ENCODE measurements around the gene DCTPP1. TPM values are rescaled to one million over a fixed set of nuclear protein-coding genes. Genes with fewer than 3 reads are reported as not detected.

DCTPP1 gene
- total RNA-seq, 1 experiment from 2014 or later: 111 TPM

DNA sequence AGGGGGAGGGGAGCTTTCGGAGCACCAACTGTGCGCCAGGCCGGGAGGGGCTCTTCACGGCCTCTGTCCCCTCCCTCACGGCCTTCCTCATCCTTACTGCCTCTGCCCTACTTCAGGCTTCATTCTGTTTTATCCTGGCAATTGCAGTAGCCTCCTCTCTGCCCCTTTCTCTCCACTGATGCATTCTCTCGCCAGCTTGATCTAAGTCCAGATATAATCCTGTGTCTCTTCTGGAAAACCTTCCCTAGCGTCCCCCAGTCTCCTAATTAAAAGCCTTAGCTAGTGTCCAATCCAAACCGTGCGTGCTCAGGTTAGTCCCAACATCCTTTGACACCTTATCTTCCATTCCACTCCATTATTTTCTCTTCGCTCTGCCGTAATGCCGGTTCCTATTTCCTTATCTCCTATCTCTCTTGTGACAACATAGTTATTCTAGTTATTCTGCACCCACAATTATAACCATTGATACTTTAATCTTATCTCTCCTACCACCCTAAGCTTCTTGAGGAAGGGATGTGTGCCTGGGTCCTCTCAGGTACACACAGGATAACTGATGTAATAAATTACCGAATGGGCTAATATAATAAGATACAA is 33.7 kb downstream of the DCTPP1 start:
- H3K4me3 ChIP-seq (ENCODE audit: low read depth, low read length, poor library complexity, severe bottlenecking): peak overlapping the region; percentile 94
- DNase-seq (ENCODE audit: low spot score): peak; percentile 54
- no TSS peak for BruUV-seq (replicated peaks)
- peak overlapping the region; percentile 96 for H3K27ac ChIP-seq (ENCODE audit: low read depth, low read length, poor library complexity, severe bottlenecking)
- CTCF ChIA-PET: interaction anchor here (2.3 kb wide), 1 partner anchor 13 kb away, joined by 9 read pairs; no protein-coding TSS in a partner anchor
- H3K36me3 ChIP-seq (ENCODE audit: insufficient read depth, low read length, poor library complexity, severe bottlenecking): peaks cover 10% of the 10 kb centered on the region
- H3K4me1 ChIP-seq (ENCODE audit: insufficient read depth, low read length, poor library complexity, severe bottlenecking): peaks cover 25% of the 10 kb centered on the region
- POLR2A ChIA-PET (ENCODE audit: low non-redundant PET): no interaction called here
- H3K9me3 ChIP-seq (ENCODE audit: low read depth, low read length, poor library complexity, severe bottlenecking): no peaks in the 10 kb centered on the region
- no peaks in the 10 kb centered on the region for H3K27me3 ChIP-seq (replicated peaks; ENCODE audit: insufficient read depth, low read depth, low read length, poor library complexity)
- intact Hi-C loops (cut with micrococcal nuclease; ENCODE audit: unreplicated experiment): no loop called here
- TF ChIP-seq, protein P1, sequence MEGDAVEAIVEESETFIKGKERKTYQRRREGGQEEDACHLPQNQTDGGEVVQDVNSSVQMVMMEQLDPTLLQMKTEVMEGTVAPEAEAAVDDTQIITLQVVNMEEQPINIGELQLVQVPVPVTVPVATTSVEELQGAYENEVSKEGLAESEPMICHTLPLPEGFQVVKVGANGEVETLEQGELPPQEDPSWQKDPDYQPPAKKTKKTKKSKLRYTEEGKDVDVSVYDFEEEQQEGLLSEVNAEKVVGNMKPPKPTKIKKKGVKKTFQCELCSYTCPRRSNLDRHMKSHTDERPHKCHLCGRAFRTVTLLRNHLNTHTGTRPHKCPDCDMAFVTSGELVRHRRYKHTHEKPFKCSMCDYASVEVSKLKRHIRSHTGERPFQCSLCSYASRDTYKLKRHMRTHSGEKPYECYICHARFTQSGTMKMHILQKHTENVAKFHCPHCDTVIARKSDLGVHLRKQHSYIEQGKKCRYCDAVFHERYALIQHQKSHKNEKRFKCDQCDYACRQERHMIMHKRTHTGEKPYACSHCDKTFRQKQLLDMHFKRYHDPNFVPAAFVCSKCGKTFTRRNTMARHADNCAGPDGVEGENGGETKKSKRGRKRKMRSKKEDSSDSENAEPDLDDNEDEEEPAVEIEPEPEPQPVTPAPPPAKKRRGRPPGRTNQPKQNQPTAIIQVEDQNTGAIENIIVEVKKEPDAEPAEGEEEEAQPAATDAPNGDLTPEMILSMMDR (conservative IDR thresholded peaks at IDR 0.05; ENCODE audit: low read depth, low read length): no peak
- no peak for TF ChIP-seq EZH2 (IDR thresholded peaks at IDR 0.05; ENCODE audit: borderline replicate concordance, low read depth, low read length, poor library complexity, severe bottlenecking)

DNA sequence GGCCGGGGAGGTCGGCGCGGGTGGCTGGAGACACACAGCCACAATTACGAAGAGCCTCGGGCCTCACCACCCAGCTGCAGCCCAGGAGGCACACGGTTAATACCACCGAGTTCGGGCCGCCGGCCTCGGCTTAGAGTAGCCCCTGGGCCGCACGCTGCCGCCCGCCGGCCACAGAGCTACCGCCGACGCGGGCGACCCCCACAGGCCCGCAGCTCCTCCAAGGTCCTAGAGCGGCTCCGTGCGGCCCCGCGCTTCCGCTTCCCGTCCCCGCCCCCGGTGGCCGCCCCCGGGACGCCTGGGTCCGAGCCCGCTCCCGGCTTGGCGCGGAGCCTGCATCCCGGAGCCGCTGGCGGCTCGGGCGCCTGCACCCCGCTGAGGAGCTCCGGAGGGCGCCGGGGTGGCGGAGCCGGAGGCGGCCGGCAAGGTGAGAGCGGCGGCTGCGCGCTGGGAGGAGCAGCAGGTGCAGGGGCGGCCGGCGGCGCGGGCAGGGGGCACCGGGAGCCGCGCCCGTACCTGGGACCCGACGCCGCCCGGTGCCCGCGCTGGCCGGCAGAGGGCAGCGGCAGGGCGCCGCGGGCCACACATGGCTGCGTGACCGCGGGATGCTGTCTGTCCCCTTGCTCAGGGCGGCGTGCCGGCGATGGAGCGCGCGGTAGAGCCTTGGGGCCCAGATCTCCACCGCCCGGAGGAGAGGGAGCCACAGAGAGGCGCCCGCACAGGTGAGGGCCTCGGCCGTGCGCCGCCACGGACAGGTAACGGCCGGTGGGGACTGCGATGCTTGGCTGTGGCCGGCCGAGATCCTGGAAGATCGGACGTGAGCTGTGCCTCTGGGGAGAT is 34.5 kb downstream of the DCTPP1 start, which contains the start of gene ZNF48:
TSS of gene ZNF48 (plus strand) at position 266 of the 837 bp plus-strand sequence. CDS start at position 641, 375 bp downstream.
- Histone ChIP-seq H3K4me1 (ENCODE audit: insufficient read depth, low read length, poor library complexity, severe bottlenecking) (peaks cover 20% of the 10 kb centered on the region), H3K36me3 (ENCODE audit: insufficient read depth, low read length, poor library complexity, severe bottlenecking) (peaks cover 10% of the 10 kb centered on the region), H3K27ac (ENCODE audit: low read depth, low read length, poor library complexity, severe bottlenecking) (peak within 1 kb of the TSS; percentile 96), H3K27me3 (replicated peaks; ENCODE audit: insufficient read depth, low read depth, low read length, poor library complexity) (no peaks in the 10 kb centered on the region), H3K4me3 (ENCODE audit: low read depth, low read length, poor library complexity, severe bottlenecking) (peak within 1 kb of the TSS; percentile 94), H3K9me3 (ENCODE audit: low read depth, low read length, poor library complexity, severe bottlenecking) (no peaks in the 10 kb centered on the region)
- POLR2A ChIA-PET (ENCODE audit: low non-redundant PET): interaction anchor here (0.6 kb wide), 1 partner anchor 231 kb away, joined by 3 read pairs; no protein-coding TSS in a partner anchor
- CTCF ChIA-PET: interaction anchor here (0.7 to 2.3 kb wide), 2 partner anchors 14 to 303 kb away, joined by 6 to 9 read pairs; no protein-coding TSS in a partner anchor
- no peak for TF ChIP-seq EZH2 (IDR thresholded peaks at IDR 0.05; ENCODE audit: borderline replicate concordance, low read depth, low read length, poor library complexity, severe bottlenecking)
- TF ChIP-seq, protein P1 (conservative IDR thresholded peaks at IDR 0.05; ENCODE audit: low read depth, low read length): no peak
- peak; percentile 93 for DNase-seq (ENCODE audit: low spot score)
- intact Hi-C loops (cut with micrococcal nuclease; ENCODE audit: unreplicated experiment): no loop called here
- BruUV-seq (replicated peaks): no TSS peak

DNA sequence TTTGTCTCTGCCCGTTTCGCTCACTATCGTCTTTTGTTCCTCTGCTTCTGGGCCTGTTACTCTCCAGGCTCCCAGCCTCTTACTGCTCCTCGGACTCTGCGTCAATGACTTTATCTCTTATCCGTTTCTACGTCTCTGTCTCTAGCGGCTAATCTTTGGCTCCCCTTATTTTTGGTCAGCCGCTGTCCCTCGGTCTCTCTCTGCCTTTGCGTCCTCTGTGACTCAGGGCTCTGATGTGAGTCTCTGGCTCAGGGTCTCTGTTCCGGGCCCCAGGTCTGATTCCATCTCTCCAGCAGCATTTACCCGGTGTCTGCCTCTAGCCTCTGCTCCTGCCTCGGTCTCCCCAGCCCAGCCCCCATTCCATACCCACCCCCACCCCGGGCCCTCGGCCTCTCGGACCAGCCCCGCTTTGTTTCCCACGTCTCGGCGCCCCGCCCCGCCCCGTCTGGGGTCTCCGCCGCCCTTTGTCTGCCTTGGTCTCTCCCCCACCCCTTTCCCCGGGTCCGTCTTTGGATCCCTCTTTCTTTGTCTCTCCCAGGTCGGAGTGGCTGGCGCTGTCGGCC is 35.2 kb downstream of the DCTPP1 start:
- POLR2A ChIA-PET (ENCODE audit: low non-redundant PET): interaction anchor here (0.6 kb wide), 1 partner anchor 232 kb away, joined by 3 read pairs; no protein-coding TSS in a partner anchor
- Histone ChIP-seq H3K36me3 (ENCODE audit: insufficient read depth, low read length, poor library complexity, severe bottlenecking) (peaks cover 10% of the 10 kb centered on the region), H3K27ac (ENCODE audit: low read depth, low read length, poor library complexity, severe bottlenecking) (peak overlapping the region; percentile 96), H3K4me3 (ENCODE audit: low read depth, low read length, poor library complexity, severe bottlenecking) (peak overlapping the region; percentile 94), H3K27me3 (replicated peaks; ENCODE audit: insufficient read depth, low read depth, low read length, poor library complexity) (no peaks in the 10 kb centered on the region), H3K9me3 (ENCODE audit: low read depth, low read length, poor library complexity, severe bottlenecking) (no peaks in the 10 kb centered on the region), H3K4me1 (ENCODE audit: insufficient read depth, low read length, poor library complexity, severe bottlenecking) (peaks cover 15% of the 10 kb centered on the region)
- TF ChIP-seq, protein P1 (conservative IDR thresholded peaks at IDR 0.05; ENCODE audit: low read depth, low read length): no peak
- no peak for TF ChIP-seq EZH2 (IDR thresholded peaks at IDR 0.05; ENCODE audit: borderline replicate concordance, low read depth, low read length, poor library complexity, severe bottlenecking)
- BruUV-seq (replicated peaks): no TSS peak
- intact Hi-C loops (cut with micrococcal nuclease; ENCODE audit: unreplicated experiment): no loop called here
- CTCF ChIA-PET: interaction anchor here (0.7 to 2.3 kb wide), 2 partner anchors 15 to 302 kb away, joined by 6 to 9 read pairs; no protein-coding TSS in a partner anchor
- no peak for DNase-seq (ENCODE audit: low spot score)
